HEK293 (cell line): Measurements from ENCODE around the gene ATP8B1.

Source experiments
- CTCF ChIP-seq: fragments of 450-650 bp; formaldehyde crosslinking; IDR thresholded peaks from 2 replicates; pipeline ENCODE4 v1.5.1; 2016; ENCODE audit warnings: missing biosample characterization, missing genetic modification characterization
- FEZF1 ChIP-seq: fragments of 450-650 bp; formaldehyde crosslinking; IDR thresholded peaks from 2 replicates; pipeline ENCODE4 v1.5.1; 2016; ENCODE audit warnings: missing biosample characterization, missing genetic modification characterization
- HOXA7 ChIP-seq: sonication (generic); formaldehyde crosslinking; IDR thresholded peaks from 2 replicates; pipeline ENCODE4 v1.8.1; 2022; ENCODE audit warnings: missing genetic modification reagents, borderline replicate concordance
- PATZ1 ChIP-seq: fragments of 450-650 bp; formaldehyde crosslinking; IDR thresholded peaks from 2 replicates; pipeline ENCODE4 v1.5.1; 2016; ENCODE audit warnings: missing biosample characterization, missing genetic modification characterization
- REST ChIP-seq: fragments of 450-650 bp; formaldehyde crosslinking; IDR thresholded peaks from 2 replicates; pipeline ENCODE4 v1.5.1; 2016; ENCODE audit warnings: missing biosample characterization, missing genetic modification characterization
- ZBTB1 ChIP-seq: fragments of 450-650 bp; formaldehyde crosslinking; IDR thresholded peaks from 2 replicates; pipeline ENCODE4 v1.5.1; 2016; ENCODE audit warnings: missing biosample characterization, missing genetic modification characterization
- ZNF16 ChIP-seq: fragments of 450-650 bp; formaldehyde crosslinking; IDR thresholded peaks from 2 replicates; pipeline ENCODE4 v1.5.1; 2016; ENCODE audit warnings: low read depth, missing biosample characterization, missing genetic modification characterization
- ZNF239 ChIP-seq: fragments of 450-650 bp; formaldehyde crosslinking; IDR thresholded peaks from 2 replicates; pipeline ENCODE4 v1.5.1; 2016; ENCODE audit warnings: missing biosample characterization, missing genetic modification characterization
- ZNF266 ChIP-seq: fragments of 450-650 bp; formaldehyde crosslinking; IDR thresholded peaks from 2 replicates; pipeline ENCODE4 v1.5.1; 2016; ENCODE audit warnings: missing biosample characterization, missing genetic modification characterization, low read depth
- ZNF324 ChIP-seq: fragments of 450-650 bp; formaldehyde crosslinking; IDR thresholded peaks from 2 replicates; pipeline ENCODE4 v1.5.1; 2016; ENCODE audit warnings: missing biosample characterization, missing genetic modification characterization
- TF ChIP-seq, protein P1 (sequence below): sonication (generic); formaldehyde crosslinking; IDR thresholded peaks from 2 replicates; pipeline ENCODE4 v1.8.1; 2022; ENCODE audit warnings: mild to moderate bottlenecking, moderate library complexity, missing genetic modification reagents
- TF ChIP-seq, protein P2 (sequence below): fragments of 450-650 bp; formaldehyde crosslinking; IDR thresholded peaks from 2 replicates; pipeline ENCODE4 v1.5.1; 2016; ENCODE audit warnings: missing biosample characterization, missing genetic modification characterization

- TF ChIP-seq ZNF239 (tag by site-specific recombination) (no peak), HOXA7 (CRISPR knock-in tag) (no peak), ZNF324 (tag by site-specific recombination) (no peak), ZNF266 (tag by site-specific recombination) (no peak), CTCF (tag by site-specific recombination) (no peak), PATZ1 (tag by site-specific recombination) (no peak), ZBTB1 (tag by site-specific recombination) (no peak), FEZF1 (tag by site-specific recombination) (no peak), ZNF16 (tag by site-specific recombination) (no peak), REST (tag by site-specific recombination) (no peak)
- TF ChIP-seq, protein P1, sequence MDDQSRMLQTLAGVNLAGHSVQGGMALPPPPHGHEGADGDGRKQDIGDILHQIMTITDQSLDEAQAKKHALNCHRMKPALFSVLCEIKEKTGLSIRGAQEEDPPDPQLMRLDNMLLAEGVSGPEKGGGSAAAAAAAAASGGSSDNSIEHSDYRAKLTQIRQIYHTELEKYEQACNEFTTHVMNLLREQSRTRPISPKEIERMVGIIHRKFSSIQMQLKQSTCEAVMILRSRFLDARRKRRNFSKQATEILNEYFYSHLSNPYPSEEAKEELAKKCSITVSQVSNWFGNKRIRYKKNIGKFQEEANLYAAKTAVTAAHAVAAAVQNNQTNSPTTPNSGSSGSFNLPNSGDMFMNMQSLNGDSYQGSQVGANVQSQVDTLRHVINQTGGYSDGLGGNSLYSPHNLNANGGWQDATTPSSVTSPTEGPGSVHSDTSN (CRISPR knock-in tag) = no peak
- TF ChIP-seq, protein P2, sequence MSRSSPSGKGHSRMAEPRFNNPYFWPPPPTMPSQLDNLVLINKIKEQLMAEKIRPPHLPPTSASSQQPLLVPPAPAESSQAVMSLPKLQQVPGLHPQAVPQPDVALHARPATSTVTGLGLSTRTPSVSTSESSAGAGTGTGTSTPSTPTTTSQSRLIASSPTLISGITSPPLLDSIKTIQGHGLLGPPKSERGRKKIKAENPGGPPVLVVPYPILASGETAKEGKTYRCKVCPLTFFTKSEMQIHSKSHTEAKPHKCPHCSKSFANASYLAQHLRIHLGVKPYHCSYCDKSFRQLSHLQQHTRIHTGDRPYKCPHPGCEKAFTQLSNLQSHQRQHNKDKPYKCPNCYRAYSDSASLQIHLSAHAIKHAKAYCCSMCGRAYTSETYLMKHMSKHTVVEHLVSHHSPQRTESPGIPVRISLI = no peak
Observed at GRCh38 chr18:57733861-57734260, 69.3 kb downstream of the ATP8B1 start.
